Measurements from ENCODE around the gene COL4A3. TPM values are rescaled to one million over a fixed set of nuclear protein-coding genes. Genes with fewer than 3 reads are reported as not detected.

Gene COL4A3
- total RNA-seq, 1 experiment from 2014 or later = not detected

- H3K9me3 ChIP-seq (replicated peaks) = no peaks in the 10 kb centered on the region
- DNase-seq (ENCODE audit: low read depth in 1 of 2, low spot score in 2 of 2) = peak; percentile 55 to 67
- no peak overlapping the region for H3K27ac ChIP-seq
- no peaks in the 10 kb centered on the region for H3K4me1 ChIP-seq (replicated peaks)
- no peaks in the 10 kb centered on the region for H3K36me3 ChIP-seq
- peaks cover 9% of the 10 kb centered on the region; the same call in 1 of the 2 replicates for H3K27me3 ChIP-seq (replicated peaks)
- no peak overlapping the region for H3K4me3 ChIP-seq
These were observed 74.1 kb downstream of the COL4A3 start for GRCh38 chr2:227238238-227239237.

GRCh38 chr2:227241005-227241404 is 76.6 kb downstream of the COL4A3 start:
- no peak overlapping the region for H3K27ac ChIP-seq
- H3K4me1 ChIP-seq (replicated peaks) = no peaks in the 10 kb centered on the region
- H3K36me3 ChIP-seq = no peaks in the 10 kb centered on the region
- H3K27me3 ChIP-seq (replicated peaks) = peaks cover 9% of the 10 kb centered on the region; the same call in 1 of the 2 replicates
- no peak for DNase-seq (ENCODE audit: low read depth in 1 of 2, low spot score in 2 of 2)
- no peaks in the 10 kb centered on the region for H3K9me3 ChIP-seq (replicated peaks)
- H3K4me3 ChIP-seq = no peak overlapping the region

GRCh38 chr2:227248876-227249275 is 84.5 kb downstream of the COL4A3 start:
- Histone ChIP-seq H3K27ac (no peak overlapping the region), H3K27me3 (replicated peaks) (0 out of 2 replicates have a peak, but pooled peaks cover 3% of the 10 kb centered on the region), H3K4me1 (replicated peaks) (no peaks in the 10 kb centered on the region), H3K9me3 (replicated peaks) (no peaks in the 10 kb centered on the region), H3K36me3 (no peaks in the 10 kb centered on the region), H3K4me3 (no peak overlapping the region)
- DNase-seq (ENCODE audit: low read depth in 1 of 2, low spot score in 2 of 2) = no peak

- Histone ChIP-seq H3K27me3 (replicated peaks) (0 out of 2 replicates have a peak, but pooled peaks cover 3% of the 10 kb centered on the region), H3K9me3 (replicated peaks) (no peaks in the 10 kb centered on the region), H3K4me3 (no peak overlapping the region), H3K36me3 (no peaks in the 10 kb centered on the region), H3K4me1 (replicated peaks) (no peaks in the 10 kb centered on the region), H3K27ac (no peak overlapping the region)
- no peak for DNase-seq (ENCODE audit: low read depth in 1 of 2, low spot score in 2 of 2)
These were observed 88.4 kb downstream of the COL4A3 start for GRCh38 chr2:227252831-227253230.

- H3K27ac ChIP-seq = no peak overlapping the region
- no peaks in the 10 kb centered on the region for H3K9me3 ChIP-seq (replicated peaks)
These were observed 92.2 kb downstream of the COL4A3 start for GRCh38 chr2:227256605-227257004.

DNA sequence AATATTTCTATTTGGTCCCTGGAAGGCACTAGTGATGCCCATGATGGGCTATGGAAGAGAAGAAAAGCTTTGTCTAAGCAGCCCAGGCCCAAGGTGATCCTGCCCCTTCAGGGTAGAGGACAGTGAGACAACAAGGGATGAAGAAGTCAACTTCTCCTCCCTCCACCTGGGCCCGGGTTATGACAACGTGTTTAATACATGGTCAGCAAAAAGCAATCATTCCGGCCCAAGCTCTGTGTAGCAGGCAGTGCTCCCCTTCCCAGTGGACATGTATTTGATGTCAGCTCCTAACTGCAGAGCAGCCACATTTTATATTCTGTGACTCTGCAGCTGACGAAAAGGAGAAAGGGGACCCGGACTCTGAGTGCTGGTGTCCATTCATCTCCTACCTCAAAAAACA is 93.4 kb downstream of the COL4A3 start:
- no peaks in the 10 kb centered on the region for H3K4me1 ChIP-seq (replicated peaks)
- DNase-seq (ENCODE audit: low read depth in 1 of 2, low spot score in 2 of 2) = no peak
- H3K36me3 ChIP-seq = no peaks in the 10 kb centered on the region
- H3K4me3 ChIP-seq = no peak overlapping the region
- H3K27me3 ChIP-seq (replicated peaks) = peaks cover 4% of the 10 kb centered on the region; the same call in 1 of the 2 replicates
- 0 out of 2 replicates have a peak, but pooled peaks cover 2% of the 10 kb centered on the region for H3K9me3 ChIP-seq (replicated peaks)
- H3K27ac ChIP-seq = no peak overlapping the region

More at GRCh38 chr2:227256605-227257004, 92.2 kb downstream of the COL4A3 start:
- H3K27me3 ChIP-seq (replicated peaks) = 0 out of 2 replicates have a peak, but pooled peaks cover 3% of the 10 kb centered on the region
- no peaks in the 10 kb centered on the region for H3K36me3 ChIP-seq
- DNase-seq (ENCODE audit: low read depth in 1 of 2, low spot score in 2 of 2) = no peak
- H3K4me3 ChIP-seq = no peak overlapping the region
- no peaks in the 10 kb centered on the region for H3K4me1 ChIP-seq (replicated peaks)

DNA sequence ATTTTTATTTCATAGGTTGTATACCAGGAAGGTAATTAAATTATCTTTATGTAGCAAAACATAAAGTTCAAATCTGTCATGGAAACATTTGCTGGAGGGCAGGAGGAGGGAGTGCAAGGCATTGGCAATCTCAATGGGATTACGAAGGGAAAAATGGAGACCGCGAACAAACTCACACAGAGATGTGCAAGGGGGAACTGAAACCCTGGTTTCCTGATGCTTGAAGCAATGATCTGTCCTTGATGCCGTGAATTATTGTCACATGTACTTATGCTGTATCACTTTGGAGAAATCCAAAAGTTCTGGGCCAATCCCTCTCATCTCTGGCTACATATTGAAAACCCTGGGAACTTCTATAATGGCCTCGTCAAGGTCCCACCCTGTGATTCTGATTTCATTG is 95.6 kb downstream of the COL4A3 start:
- no peaks in the 10 kb centered on the region for H3K36me3 ChIP-seq
- H3K27ac ChIP-seq = no peak overlapping the region
- 0 out of 2 replicates have a peak, but pooled peaks cover 2% of the 10 kb centered on the region for H3K9me3 ChIP-seq (replicated peaks)
- no peak overlapping the region for H3K4me3 ChIP-seq
- H3K4me1 ChIP-seq (replicated peaks) = no peaks in the 10 kb centered on the region
- H3K27me3 ChIP-seq (replicated peaks) = peaks cover 4% of the 10 kb centered on the region; the same call in 1 of the 2 replicates
- no peak for DNase-seq (ENCODE audit: low read depth in 1 of 2, low spot score in 2 of 2)

DNA sequence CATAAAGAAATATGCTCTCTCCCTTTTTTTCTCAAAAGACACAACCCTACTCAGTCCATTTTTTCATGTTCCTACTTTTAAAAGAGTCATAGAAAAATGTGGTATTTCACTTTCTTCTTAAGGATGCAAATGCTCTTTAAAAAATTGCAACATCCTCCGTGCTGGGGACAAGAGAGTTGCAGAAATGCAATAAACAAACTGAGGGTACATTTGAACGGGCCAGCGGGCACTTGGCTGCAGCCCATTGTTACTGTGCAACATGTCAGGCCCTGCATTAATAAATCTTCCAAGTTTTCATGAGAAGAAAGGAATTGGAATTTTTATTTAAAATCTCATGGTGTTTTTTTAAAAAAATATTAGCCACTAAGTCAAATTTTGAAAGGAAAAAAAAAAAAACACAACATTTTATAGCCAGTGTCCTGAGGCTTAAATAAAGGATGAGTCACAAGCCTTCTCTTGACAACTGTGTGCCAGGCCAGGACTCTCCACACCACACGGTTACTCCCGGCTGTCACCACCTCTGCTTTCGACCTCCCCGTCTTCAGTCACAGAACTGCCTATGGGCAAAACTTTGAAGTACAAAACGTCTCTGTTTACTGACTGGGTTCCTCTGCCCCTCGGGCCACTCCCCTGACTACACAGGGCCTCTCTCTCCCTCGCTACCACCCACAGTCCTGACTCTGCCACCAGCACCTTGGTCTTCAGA is 103.1 kb downstream of the COL4A3 start:
- Histone ChIP-seq H3K27ac (no peak overlapping the region), H3K4me1 (replicated peaks) (0 out of 2 replicates have a peak, but pooled peaks cover 3% of the 10 kb centered on the region), H3K9me3 (replicated peaks) (0 out of 2 replicates have a peak, but pooled peaks cover 2% of the 10 kb centered on the region), H3K27me3 (replicated peaks) (peaks cover 1% of the 10 kb centered on the region; the same call in 1 of the 2 replicates), H3K4me3 (no peak overlapping the region), H3K36me3 (no peaks in the 10 kb centered on the region)
- no peak for DNase-seq (ENCODE audit: low read depth in 1 of 2, low spot score in 2 of 2)

DNA sequence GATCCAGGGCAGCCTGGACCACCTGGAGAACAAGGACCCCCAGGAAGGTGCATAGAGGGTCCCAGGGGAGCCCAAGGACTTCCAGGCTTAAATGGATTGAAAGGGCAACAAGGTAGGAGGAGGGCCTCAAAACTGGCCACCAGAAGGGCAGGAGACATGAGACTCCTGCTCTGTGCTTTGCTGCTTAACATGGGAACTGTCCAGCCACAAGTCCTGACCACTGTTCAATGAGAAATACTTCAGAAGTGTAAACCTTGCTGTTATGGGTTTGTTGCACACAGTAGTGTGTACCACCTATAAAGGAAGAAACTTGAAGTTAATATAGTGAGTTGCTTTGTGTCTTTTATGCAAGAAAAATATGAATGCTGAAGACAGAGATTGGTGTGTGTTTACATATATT is 116.5 kb downstream of the COL4A3 start:
- Histone ChIP-seq H3K36me3 (no peaks in the 10 kb centered on the region), H3K4me3 (no peak overlapping the region), H3K9me3 (replicated peaks) (no peaks in the 10 kb centered on the region), H3K27ac (no peak overlapping the region), H3K4me1 (replicated peaks) (no peaks in the 10 kb centered on the region), H3K27me3 (replicated peaks) (no peaks in the 10 kb centered on the region)
- DNase-seq (ENCODE audit: low read depth in 1 of 2, low spot score in 2 of 2) = no peak

GRCh38 chr2:227285741-227286236 is 121.4 kb downstream of the COL4A3 start:
- Histone ChIP-seq H3K27me3 (replicated peaks) (no peaks in the 10 kb centered on the region), H3K36me3 (no peaks in the 10 kb centered on the region), H3K4me3 (no peak overlapping the region), H3K4me1 (replicated peaks) (no peaks in the 10 kb centered on the region), H3K9me3 (replicated peaks) (no peaks in the 10 kb centered on the region), H3K27ac (no peak overlapping the region)
- DNase-seq (ENCODE audit: low read depth in 1 of 2, low spot score in 2 of 2) = no peak

- Histone ChIP-seq H3K27me3 (replicated peaks) (no peaks in the 10 kb centered on the region), H3K9me3 (replicated peaks) (no peaks in the 10 kb centered on the region), H3K4me1 (replicated peaks) (no peaks in the 10 kb centered on the region), H3K4me3 (no peak overlapping the region), H3K27ac (no peak overlapping the region), H3K36me3 (no peaks in the 10 kb centered on the region)
- no peak for DNase-seq (ENCODE audit: low read depth in 1 of 2, low spot score in 2 of 2)
These were observed 123.3 kb downstream of the COL4A3 start for GRCh38 chr2:227287771-227288170.

DNA sequence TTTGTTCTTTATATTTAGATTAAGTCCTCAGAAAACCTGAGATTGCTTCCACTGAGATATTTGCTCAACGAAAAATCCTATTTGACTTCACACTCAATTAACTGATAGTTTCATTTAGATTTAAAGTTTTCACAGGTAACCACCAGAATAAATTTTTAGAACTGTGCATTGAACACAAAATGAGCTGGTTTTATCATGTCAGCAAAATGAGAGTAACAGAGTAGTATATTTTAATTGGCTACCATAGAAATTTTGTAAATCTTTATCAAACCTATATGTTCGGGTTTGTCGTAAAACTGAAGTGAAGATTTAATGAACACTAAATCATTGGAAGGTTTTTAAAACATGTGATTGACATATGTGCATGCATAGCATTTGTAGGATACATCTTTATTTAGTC is 127.9 kb downstream of the COL4A3 start:
- Histone ChIP-seq H3K36me3 (no peaks in the 10 kb centered on the region), H3K4me1 (replicated peaks) (no peaks in the 10 kb centered on the region), H3K27me3 (replicated peaks) (no peaks in the 10 kb centered on the region), H3K27ac (no peak overlapping the region), H3K4me3 (no peak overlapping the region), H3K9me3 (replicated peaks) (no peaks in the 10 kb centered on the region)
- no peak for DNase-seq (ENCODE audit: low read depth in 1 of 2, low spot score in 2 of 2)

- H3K27me3 ChIP-seq (replicated peaks) = no peaks in the 10 kb centered on the region
- no peak overlapping the region for H3K4me3 ChIP-seq
- H3K36me3 ChIP-seq = no peaks in the 10 kb centered on the region
- no peak overlapping the region for H3K27ac ChIP-seq
- DNase-seq (ENCODE audit: low read depth in 1 of 2, low spot score in 2 of 2) = no peak
- H3K9me3 ChIP-seq (replicated peaks) = no peaks in the 10 kb centered on the region
- no peaks in the 10 kb centered on the region for H3K4me1 ChIP-seq (replicated peaks)
These were observed 129.1 kb downstream of the COL4A3 start for GRCh38 chr2:227293531-227293930.
